Activated T-cell treated with anti-CD3 and anti-CD28 coated beads, Interleukin-2, amount 50 U/mL, for 4 hours (primary cell): ENCODE results near the gene UBA5. TPM values are rescaled to one million over a fixed set of nuclear protein-coding genes. Genes with fewer than 3 reads are reported as not detected.
"Not testable (repeated sequence)": the region's sequence is repeated elsewhere in the genome, so short reads cannot be mapped to it uniquely, and the experiment has no call there.

Experiments used
- ATAC-seq, 2 donors: fragments of 200-7000 bp; cut with Tn5 transposase; one replicate each; pipeline ENCODE4 v1.10.0; 2021
- DNase-seq: peaks from one replicate; pipeline ENCODE4 v3.0.0-alpha.2; 2020
- H3K27me3 Mint-ChIP-seq: one replicate; pipeline ENCODE4 v1.8.0; 2021; ENCODE audit warnings: low read depth, mixed read lengths
- H3K36me3 Mint-ChIP-seq: one replicate; pipeline ENCODE4 v1.8.0; 2022; ENCODE audit warnings: mixed read lengths; ENCODE audit not compliant: insufficient read depth
- H3K4me1 Mint-ChIP-seq: one replicate; pipeline ENCODE4 v1.8.0; 2021; ENCODE audit warnings: low read depth, mixed read lengths
- H3K4me3 Mint-ChIP-seq: one replicate; pipeline ENCODE4 v1.8.0; 2021; ENCODE audit warnings: mild to moderate bottlenecking, moderate library complexity, mixed read lengths
- H3K9me3 Mint-ChIP-seq: one replicate; pipeline ENCODE4 v1.8.0; 2021; ENCODE audit warnings: mixed read lengths
- total RNA-seq, 3 donors: library from RNA; stranded (reverse); gene quantifications; one replicate each; pipeline ENCODE4 v1.2.1, GENCODE V29; 2021

The UBA5 gene
- total RNA-seq = 10 to 100 TPM; 57.9 to 63.4 (median 61.1) TPM

DNA sequence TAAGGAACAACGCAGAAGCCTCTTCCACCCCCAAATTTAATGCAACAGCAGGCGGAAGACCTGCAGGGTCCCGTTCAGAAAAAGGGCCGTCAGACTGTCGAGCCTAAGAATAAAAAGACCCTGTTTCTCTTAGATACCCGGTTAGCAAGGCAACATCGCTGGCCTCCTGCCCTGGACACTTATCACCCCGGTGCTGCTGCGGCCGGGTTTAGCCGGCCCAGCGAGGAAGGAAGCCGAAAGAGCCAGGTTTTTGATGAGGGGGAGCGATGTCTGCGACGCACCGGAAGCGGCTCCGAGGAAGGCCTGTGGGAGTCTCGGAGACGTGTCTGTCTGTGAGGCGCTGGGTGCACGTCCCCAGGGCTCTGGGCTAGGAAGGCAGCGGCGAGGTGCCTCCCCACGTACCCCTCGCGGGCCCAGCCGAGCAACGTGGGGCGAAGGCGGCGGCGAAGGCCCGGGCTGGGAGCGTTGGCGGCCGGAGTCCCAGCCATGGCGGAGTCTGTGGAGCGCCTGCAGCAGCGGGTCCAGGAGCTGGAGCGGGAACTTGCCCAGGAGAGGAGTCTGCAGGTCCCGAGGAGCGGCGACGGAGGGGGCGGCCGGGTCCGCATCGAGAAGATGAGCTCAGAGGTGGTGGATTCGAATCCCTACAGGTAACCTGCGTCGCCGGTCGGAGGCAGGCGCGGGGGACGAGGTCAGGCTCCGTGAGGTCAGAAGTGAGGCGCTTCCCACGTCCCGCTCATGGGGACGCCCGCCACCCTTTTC lies at the start of gene UBA5:
TSS of gene UBA5 (plus strand) at position 278 of the 759 bp plus-strand sequence. CDS start at position 487, 209 bp downstream.
- ATAC-seq (peak; percentile 95 to 96), DNase-seq (peak; percentile 56)
- Mint-ChIP-seq H3K27me3 (no peaks in the 10 kb centered on the region), H3K36me3 (peaks cover 7% of the 10 kb centered on the region), H3K4me1 (peaks cover 46% of the 10 kb centered on the region), H3K9me3 (no peaks in the 10 kb centered on the region), H3K4me3 (peak within 1 kb of the TSS; percentile 98)

DNA sequence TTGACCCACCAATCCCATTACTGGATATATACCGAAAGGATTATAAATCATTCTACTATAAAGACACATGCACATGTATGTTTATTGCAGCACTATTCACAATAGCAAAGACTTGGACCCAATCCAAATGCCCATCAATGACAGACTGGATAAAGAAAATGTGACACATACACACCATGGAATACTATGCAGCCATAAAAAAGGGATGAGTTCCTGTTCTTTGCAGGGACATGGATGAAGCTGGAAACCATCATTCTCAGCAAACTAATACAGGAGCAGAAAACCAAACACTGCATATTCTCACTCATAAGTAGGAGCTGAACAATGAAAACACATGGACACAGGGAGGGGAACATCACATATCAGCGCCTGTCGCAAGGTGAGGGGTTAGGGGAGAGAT lies 44.8 kb upstream of the UBA5 start:
- peaks cover 43% of the 10 kb centered on the region for H3K36me3 Mint-ChIP-seq
- not testable (repeated sequence) for H3K27me3 Mint-ChIP-seq, H3K4me3 Mint-ChIP-seq, DNase-seq, ATAC-seq, H3K4me1 Mint-ChIP-seq, H3K9me3 Mint-ChIP-seq

DNA sequence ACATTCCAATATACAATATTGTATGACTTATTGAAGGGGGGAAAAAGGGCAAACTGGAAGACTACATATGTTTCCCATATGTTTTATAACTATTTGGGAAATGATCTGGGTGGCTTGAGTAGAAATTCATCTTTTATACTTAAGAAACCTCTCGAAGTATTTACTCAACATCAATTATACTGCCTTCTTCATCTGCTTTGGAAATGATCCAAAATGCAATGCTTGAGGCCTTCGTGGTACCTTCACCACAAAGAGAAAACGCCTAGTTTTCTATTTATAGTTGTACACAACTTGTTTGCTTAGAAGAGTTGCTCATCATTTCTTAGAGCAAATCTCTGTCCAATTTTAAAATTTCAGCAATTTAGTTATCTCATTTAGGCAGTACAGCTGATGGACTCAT lies 44.2 kb upstream of the UBA5 start:
- DNase-seq (no peak), ATAC-seq (no peak)
- Mint-ChIP-seq H3K4me3 (no peak overlapping the region), H3K36me3 (peaks cover 42% of the 10 kb centered on the region), H3K27me3 (no peaks in the 10 kb centered on the region), H3K4me1 (no peaks in the 10 kb centered on the region), H3K9me3 (no peaks in the 10 kb centered on the region)

DNA sequence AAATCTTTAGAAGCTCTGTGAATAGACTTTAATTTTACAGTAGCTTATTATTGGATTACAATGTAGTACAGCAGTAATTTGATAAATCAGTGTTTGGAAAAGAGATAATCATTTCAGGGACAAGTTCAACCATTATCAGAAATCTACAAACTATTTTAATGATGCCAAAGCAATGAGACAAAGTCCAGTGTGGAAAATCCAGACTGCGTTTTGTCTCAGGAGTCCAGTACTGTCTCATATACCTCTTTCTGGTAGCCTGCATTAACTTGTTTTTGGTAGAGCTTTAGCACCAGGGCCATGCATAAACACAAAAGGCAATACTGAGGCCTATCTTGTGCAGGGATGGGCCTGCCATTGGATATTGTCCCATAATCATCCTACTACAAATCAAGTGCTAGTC lies 43.3 kb upstream of the UBA5 start:
- H3K36me3 Mint-ChIP-seq = peaks cover 40% of the 10 kb centered on the region
- no peak for DNase-seq
- H3K9me3 Mint-ChIP-seq = no peaks in the 10 kb centered on the region
- H3K4me3 Mint-ChIP-seq = no peak overlapping the region
- no peaks in the 10 kb centered on the region for H3K27me3 Mint-ChIP-seq
- no peak for ATAC-seq
- H3K4me1 Mint-ChIP-seq = no peaks in the 10 kb centered on the region

DNA sequence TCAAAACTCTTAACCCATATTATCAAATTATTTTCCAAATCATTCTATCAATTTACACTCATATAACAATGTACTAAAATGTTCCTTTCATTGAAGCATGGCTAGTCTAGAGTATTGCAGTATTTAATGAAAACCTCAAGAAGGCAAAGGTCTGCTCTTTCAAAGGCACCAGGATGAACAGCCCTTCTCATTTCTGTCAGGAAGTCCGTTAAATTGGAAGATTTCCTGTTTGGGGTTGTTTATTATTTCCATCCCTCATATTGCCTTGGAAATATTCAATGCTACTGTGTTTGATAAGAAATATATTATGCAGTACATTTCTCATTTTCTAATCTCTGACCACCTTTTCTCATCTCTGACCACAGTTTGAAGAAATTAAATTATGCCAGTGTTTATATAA lies 38.0 kb upstream of the UBA5 start:
- ATAC-seq (no peak), DNase-seq (no peak)
- Mint-ChIP-seq H3K4me3 (no peak overlapping the region), H3K36me3 (peaks cover 26% of the 10 kb centered on the region), H3K4me1 (peaks cover 3% of the 10 kb centered on the region), H3K27me3 (no peaks in the 10 kb centered on the region), H3K9me3 (no peaks in the 10 kb centered on the region)

DNA sequence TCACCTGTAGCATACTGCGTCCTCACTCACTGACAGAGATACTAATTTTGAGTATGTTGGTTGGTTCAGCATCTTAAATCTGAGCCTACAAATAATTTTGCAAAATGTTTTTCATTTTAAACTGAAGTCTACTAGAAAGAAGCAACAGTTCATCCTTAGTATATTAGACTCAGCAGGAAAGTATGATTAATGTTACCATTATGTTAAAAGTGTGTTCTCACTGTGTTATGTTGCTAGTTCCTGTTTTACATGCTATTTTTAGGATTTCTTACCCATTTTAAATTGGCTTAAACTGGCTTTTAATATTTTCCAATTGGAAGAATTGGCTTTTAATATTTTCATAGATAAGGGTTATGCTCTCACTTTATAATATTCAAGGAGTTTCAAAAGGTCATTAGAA lies 37.4 kb upstream of the UBA5 start:
- Mint-ChIP-seq H3K36me3 (peaks cover 21% of the 10 kb centered on the region), H3K4me3 (no peak overlapping the region), H3K4me1 (peaks cover 3% of the 10 kb centered on the region), H3K27me3 (no peaks in the 10 kb centered on the region), H3K9me3 (no peaks in the 10 kb centered on the region)
- ATAC-seq (no peak), DNase-seq (no peak)

DNA sequence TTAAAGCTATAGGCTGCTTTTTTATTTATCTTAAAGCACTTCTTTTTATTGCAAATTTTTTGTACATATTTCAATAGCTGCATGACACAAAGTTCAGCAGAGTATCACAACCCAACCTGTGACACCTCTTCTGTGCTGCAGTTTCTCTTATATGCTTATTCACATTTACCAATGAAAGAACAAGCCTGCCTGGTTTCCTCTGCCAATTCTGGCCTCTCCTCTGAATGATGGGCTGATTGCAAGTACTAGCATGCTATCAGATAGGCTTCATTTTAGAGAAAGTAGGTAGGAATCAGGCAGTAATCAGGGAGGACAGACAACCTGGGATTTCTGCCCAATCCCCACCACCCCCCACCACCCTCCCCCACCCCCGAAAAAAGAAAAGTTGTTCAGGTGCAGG lies 36.5 kb upstream of the UBA5 start:
- peaks cover 25% of the 10 kb centered on the region for H3K36me3 Mint-ChIP-seq
- no peaks in the 10 kb centered on the region for H3K27me3 Mint-ChIP-seq
- H3K9me3 Mint-ChIP-seq = no peaks in the 10 kb centered on the region
- ATAC-seq (no peak), DNase-seq (no peak)
- no peak overlapping the region for H3K4me3 Mint-ChIP-seq
- H3K4me1 Mint-ChIP-seq = peaks cover 3% of the 10 kb centered on the region

DNA sequence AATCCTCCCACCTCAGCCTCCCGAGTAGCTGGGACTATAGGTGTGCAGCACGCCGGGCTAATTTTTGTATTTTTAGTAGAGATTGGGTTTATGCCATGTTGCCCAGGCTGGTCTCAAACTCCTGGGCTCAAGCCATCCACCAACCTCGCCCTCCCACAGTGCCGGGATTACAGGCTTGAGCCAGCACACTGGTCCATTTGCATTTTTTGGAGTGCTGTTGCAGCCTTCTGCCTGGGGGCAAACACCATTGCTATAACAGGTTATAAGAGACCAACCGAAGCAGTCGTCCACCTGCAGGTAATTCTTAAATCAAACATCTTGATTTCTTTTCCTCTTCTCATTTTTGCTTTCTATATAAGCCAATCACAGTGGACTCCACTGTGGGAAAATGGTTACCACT lies 35.3 kb upstream of the UBA5 start:
- Mint-ChIP-seq H3K9me3 (no peaks in the 10 kb centered on the region), H3K27me3 (no peaks in the 10 kb centered on the region), H3K36me3 (peaks cover 25% of the 10 kb centered on the region), H3K4me1 (peaks cover 4% of the 10 kb centered on the region), H3K4me3 (no peak overlapping the region)
- DNase-seq (no peak), ATAC-seq (no peak)

DNA sequence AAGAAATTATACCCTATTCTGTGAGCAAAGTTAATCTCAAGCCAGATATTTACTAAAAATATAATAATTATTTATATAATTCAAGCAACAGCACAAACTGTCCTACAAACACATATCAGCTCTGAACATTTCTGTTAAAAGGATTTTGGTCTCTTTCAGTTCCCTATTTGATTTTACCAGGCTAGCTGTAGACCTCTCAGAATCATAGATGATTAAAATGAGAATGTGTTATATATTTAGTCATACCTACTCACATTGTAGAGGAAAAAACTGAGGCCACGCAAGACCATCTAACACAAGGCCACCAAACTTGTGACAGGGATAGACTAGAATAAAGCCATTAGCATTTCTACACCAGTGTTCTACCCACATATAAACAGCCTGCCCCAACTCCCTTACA lies 34.5 kb upstream of the UBA5 start:
- DNase-seq (no peak), ATAC-seq (no peak)
- no peaks in the 10 kb centered on the region for H3K27me3 Mint-ChIP-seq
- no peaks in the 10 kb centered on the region for H3K9me3 Mint-ChIP-seq
- peaks cover 7% of the 10 kb centered on the region for H3K4me1 Mint-ChIP-seq
- peaks cover 25% of the 10 kb centered on the region for H3K36me3 Mint-ChIP-seq
- H3K4me3 Mint-ChIP-seq = no peak overlapping the region

DNA sequence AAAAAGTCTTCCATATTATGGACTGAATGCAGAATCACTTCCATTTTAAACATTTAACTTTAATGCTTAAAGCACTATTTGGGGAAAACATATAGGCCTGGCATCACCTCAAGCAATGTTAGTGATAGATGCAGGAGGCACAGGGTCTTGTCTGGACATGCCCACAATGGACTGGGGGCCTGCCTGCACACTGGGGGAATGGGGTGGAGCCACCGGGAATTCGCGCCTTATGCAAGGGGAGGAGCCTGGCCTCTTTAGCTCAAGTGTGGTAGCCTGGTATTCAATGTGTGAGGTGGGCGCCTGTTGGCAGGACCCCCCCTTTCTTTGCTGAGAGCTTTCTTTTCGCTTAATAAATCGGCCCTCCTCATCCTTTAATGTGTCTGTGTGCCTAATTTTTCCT lies 33.2 kb upstream of the UBA5 start:
- peaks cover 17% of the 10 kb centered on the region for H3K36me3 Mint-ChIP-seq
- peaks cover 7% of the 10 kb centered on the region for H3K4me1 Mint-ChIP-seq
- no peak overlapping the region for H3K4me3 Mint-ChIP-seq
- DNase-seq (no peak), ATAC-seq (no peak)
- no peaks in the 10 kb centered on the region for H3K9me3 Mint-ChIP-seq
- no peaks in the 10 kb centered on the region for H3K27me3 Mint-ChIP-seq

DNA sequence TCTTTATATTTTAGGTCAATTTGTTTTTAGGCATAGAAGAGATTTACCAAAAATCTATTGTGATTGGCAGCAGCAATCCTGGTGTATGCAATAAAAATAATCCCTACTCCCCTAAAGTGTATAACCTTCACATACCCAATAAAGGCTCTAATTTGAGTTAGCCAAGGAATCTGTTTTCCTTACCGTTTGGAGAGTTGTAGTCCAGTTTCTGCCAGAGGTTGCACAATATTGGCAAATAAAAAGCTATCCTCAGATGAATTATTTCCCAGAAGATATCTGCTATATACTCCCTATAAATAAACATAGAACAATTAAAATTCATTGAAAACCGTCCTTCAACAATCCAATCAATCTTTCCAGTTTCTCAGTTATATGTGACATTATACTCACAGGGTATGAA lies 32.0 kb upstream of the UBA5 start:
- H3K36me3 Mint-ChIP-seq = peaks cover 17% of the 10 kb centered on the region
- no peaks in the 10 kb centered on the region for H3K9me3 Mint-ChIP-seq
- H3K27me3 Mint-ChIP-seq = no peaks in the 10 kb centered on the region
- H3K4me3 Mint-ChIP-seq = no peak overlapping the region
- peaks cover 7% of the 10 kb centered on the region for H3K4me1 Mint-ChIP-seq
- ATAC-seq (no peak), DNase-seq (no peak)

DNA sequence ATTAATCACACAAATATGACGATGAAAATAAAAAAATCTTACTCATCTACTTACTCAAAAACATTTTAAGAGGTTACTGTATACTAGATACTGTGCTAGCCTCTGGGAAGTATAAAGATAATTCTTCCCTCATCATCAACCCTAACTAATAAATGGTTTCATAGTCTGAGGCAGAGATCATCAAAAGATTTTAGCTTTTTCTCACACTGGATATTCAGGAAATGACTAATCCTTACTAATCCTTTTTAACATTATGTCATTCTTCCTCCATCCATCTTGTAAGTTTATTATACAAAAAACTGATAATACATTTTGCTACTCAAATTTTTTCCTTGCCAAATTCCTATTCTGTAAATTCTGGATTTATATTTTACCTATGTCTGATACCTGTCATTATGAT lies 30.2 kb upstream of the UBA5 start:
- DNase-seq (no peak), ATAC-seq (no peak)
- Mint-ChIP-seq H3K36me3 (peaks cover 20% of the 10 kb centered on the region), H3K9me3 (no peaks in the 10 kb centered on the region), H3K4me3 (no peak overlapping the region), H3K27me3 (no peaks in the 10 kb centered on the region), H3K4me1 (peaks cover 6% of the 10 kb centered on the region)

DNA sequence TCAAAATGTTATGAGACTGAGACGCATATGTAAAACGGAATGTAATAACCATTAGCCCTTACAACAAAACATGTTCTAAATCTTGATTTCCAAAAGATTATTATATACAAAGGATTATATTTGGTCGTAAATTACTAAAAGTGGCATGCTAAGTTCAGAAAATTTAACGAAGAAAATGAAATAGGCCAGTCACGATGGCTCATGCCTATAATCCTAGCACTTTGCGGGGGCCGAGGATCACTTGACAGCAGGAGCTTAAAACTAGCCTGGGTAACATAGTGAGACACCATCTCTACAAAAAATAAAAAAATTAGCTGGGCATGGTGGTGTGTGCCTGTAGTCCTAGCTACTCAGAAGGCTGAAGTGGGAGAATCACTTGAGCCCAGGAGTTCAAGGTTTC lies 29.5 kb upstream of the UBA5 start:
- H3K4me1 Mint-ChIP-seq = peaks cover 4% of the 10 kb centered on the region
- no peak overlapping the region for H3K4me3 Mint-ChIP-seq
- peaks cover 24% of the 10 kb centered on the region for H3K36me3 Mint-ChIP-seq
- ATAC-seq (no peak), DNase-seq (no peak)
- H3K27me3 Mint-ChIP-seq = no peaks in the 10 kb centered on the region
- no peaks in the 10 kb centered on the region for H3K9me3 Mint-ChIP-seq

DNA sequence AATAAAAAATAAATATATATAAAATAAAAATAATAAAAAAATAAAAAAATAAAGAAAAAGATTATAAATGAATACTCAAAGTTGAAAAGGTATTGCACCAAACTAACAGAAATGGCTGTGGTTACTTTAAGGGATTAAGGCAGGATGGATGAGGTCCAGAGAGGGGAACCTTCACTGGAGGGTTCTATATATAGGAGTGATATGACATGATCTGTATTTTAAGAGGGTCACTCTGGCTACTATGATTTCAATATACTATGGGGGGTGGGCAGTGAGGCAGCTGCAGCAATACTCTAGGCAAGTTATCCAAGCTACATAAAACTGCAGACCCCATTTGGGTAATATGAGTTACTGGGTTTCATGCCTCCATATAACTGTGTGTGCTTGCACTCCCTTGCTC lies 25.1 kb upstream of the UBA5 start:
- Mint-ChIP-seq H3K36me3 (peaks cover 28% of the 10 kb centered on the region), H3K9me3 (no peaks in the 10 kb centered on the region), H3K27me3 (no peaks in the 10 kb centered on the region), H3K4me3 (no peak overlapping the region), H3K4me1 (peaks cover 1% of the 10 kb centered on the region)
- ATAC-seq (no peak), DNase-seq (no peak)

DNA sequence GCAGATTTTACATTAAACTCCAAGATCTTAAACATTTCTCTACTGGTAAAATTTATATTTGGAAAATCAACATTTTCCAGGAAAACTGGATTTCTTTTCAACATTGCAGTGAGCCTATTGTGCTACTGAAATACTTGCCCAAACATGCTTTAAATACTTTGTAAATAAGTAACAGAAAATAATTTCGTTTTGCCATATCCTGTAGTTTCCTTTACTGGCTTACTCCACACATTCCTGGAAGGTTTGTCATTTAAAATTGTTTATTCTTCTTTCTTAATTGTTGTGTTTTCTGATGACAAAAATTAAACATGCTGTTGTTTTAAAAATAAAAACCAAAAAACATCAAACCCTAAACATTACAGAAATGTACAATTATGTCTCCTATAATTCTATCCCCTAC lies 22.5 kb upstream of the UBA5 start:
- Mint-ChIP-seq H3K4me3 (no peak overlapping the region), H3K4me1 (no peaks in the 10 kb centered on the region), H3K9me3 (no peaks in the 10 kb centered on the region), H3K36me3 (peaks cover 33% of the 10 kb centered on the region), H3K27me3 (no peaks in the 10 kb centered on the region)
- ATAC-seq (no peak), DNase-seq (no peak)
